ENCODE measurements around the gene THAP2.

THAP2 gene

GRCh38 chr12:71703206-71703605, 39.1 kb downstream of the THAP2 start:
- DNase-seq = no peak

GRCh38 chr12:71704920-71705319, 40.8 kb downstream of the THAP2 start:
- DNase-seq = no peak

GRCh38 chr12:71708658-71709057, 44.6 kb downstream of the THAP2 start:
- no peak for DNase-seq

- DNase-seq = no peak
Observed at GRCh38 chr12:71710276-71711125, 46.4 kb downstream of the THAP2 start.

GRCh38 chr12:71718611-71719010, 54.5 kb downstream of the THAP2 start:
- no peak for DNase-seq

GRCh38 chr12:71719647-71720370, 55.7 kb downstream of the THAP2 start:
- DNase-seq = no peak

- no peak for DNase-seq
Observed at GRCh38 chr12:71721783-71722505, 57.8 kb downstream of the THAP2 start.

GRCh38 chr12:71725011-71725410, 60.9 kb downstream of the THAP2 start:
- DNase-seq = no peak

- no peak for DNase-seq
Observed at GRCh38 chr12:71726548-71726947, 62.4 kb downstream of the THAP2 start.

- DNase-seq = no peak
Observed at GRCh38 chr12:71727958-71728357, 63.9 kb downstream of the THAP2 start.
